ENCODE results near the gene USHBP1.

USHBP1 gene

GRCh38 chr19:17210296-17210695, 54.2 kb downstream of the USHBP1 start:
- Histone ChIP-seq H3K36me3 (ENCODE audit: control insufficient read depth, insufficient read depth, low read length) (peaks cover 25% of the 10 kb centered on the region), H3K4me1 (ENCODE audit: control insufficient read depth, insufficient read depth, low read length) (no peaks in the 10 kb centered on the region)

GRCh38 chr19:17209126-17210036, 55.2 kb downstream of the USHBP1 start:
- H3K4me1 ChIP-seq (ENCODE audit: control insufficient read depth, insufficient read depth, low read length): no peaks in the 10 kb centered on the region
- H3K9me3 ChIP-seq (ENCODE audit: control insufficient read depth, insufficient read depth, low read length): no peaks in the 10 kb centered on the region
- no peak overlapping the region for H3K9ac ChIP-seq (ENCODE audit: low read depth, low read length)
- peaks cover 25% of the 10 kb centered on the region for H3K36me3 ChIP-seq (ENCODE audit: control insufficient read depth, insufficient read depth, low read length)
- H3K27me3 ChIP-seq (ENCODE audit: control insufficient read depth, insufficient read depth, low read length): no peaks in the 10 kb centered on the region
- no peak overlapping the region for H3K4me3 ChIP-seq (ENCODE audit: low read depth, low read length)

More at GRCh38 chr19:17210296-17210695, 54.2 kb downstream of the USHBP1 start:
- H3K4me3 ChIP-seq (ENCODE audit: low read depth, low read length): no peak overlapping the region
- no peak overlapping the region for H3K9ac ChIP-seq (ENCODE audit: low read depth, low read length)
- H3K9me3 ChIP-seq (ENCODE audit: control insufficient read depth, insufficient read depth, low read length): no peaks in the 10 kb centered on the region
- no peaks in the 10 kb centered on the region for H3K27me3 ChIP-seq (ENCODE audit: control insufficient read depth, insufficient read depth, low read length)

DNA sequence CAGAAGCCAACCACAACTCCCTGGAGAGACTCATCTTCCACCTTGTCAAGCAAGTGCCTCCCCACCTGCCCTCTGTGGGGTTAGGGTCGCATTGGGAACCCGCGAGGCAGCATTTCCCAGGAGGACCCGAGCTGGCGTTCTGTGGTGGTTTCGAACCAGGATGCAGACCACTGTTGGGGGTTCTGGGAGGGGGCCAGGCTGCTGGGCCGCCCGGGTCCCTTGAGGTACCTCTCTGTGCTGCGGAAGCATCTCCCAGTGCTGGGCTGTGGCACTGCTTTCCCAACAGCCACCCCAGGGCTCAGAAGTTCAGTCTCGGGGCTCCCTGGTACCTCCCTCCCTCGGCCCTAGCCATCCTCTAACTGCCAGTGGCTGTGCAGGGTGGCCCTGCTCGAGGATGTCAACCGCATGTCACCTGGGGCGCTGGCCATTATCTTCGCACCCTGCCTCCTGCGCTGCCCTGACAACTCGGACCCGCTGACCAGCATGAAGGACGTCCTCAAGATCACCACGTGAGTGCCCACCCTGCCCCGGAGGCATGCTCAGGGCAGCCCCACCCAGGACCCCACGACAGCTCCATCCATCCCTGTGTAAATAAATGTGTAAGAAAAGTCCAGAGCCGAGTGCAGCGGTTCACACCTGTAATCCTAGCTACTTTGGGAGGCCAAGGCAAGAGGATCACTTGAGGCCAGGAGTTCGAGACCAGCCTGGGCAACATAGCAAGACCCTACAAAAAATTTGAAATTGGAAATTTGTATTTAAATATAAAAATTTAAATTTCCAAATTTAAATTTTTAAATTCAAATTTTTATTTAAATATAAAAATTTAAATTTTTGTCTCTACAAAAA, 57.6 kb downstream of the USHBP1 start:
- no peak overlapping the region for H3K9ac ChIP-seq (ENCODE audit: low read depth, low read length)
- H3K9me3 ChIP-seq (ENCODE audit: control insufficient read depth, insufficient read depth, low read length): no peaks in the 10 kb centered on the region
- no peak overlapping the region for H3K4me3 ChIP-seq (ENCODE audit: low read depth, low read length)
- peaks cover 28% of the 10 kb centered on the region for H3K36me3 ChIP-seq (ENCODE audit: control insufficient read depth, insufficient read depth, low read length)
- no peaks in the 10 kb centered on the region for H3K27me3 ChIP-seq (ENCODE audit: control insufficient read depth, insufficient read depth, low read length)
- no peaks in the 10 kb centered on the region for H3K4me1 ChIP-seq (ENCODE audit: control insufficient read depth, insufficient read depth, low read length)

DNA sequence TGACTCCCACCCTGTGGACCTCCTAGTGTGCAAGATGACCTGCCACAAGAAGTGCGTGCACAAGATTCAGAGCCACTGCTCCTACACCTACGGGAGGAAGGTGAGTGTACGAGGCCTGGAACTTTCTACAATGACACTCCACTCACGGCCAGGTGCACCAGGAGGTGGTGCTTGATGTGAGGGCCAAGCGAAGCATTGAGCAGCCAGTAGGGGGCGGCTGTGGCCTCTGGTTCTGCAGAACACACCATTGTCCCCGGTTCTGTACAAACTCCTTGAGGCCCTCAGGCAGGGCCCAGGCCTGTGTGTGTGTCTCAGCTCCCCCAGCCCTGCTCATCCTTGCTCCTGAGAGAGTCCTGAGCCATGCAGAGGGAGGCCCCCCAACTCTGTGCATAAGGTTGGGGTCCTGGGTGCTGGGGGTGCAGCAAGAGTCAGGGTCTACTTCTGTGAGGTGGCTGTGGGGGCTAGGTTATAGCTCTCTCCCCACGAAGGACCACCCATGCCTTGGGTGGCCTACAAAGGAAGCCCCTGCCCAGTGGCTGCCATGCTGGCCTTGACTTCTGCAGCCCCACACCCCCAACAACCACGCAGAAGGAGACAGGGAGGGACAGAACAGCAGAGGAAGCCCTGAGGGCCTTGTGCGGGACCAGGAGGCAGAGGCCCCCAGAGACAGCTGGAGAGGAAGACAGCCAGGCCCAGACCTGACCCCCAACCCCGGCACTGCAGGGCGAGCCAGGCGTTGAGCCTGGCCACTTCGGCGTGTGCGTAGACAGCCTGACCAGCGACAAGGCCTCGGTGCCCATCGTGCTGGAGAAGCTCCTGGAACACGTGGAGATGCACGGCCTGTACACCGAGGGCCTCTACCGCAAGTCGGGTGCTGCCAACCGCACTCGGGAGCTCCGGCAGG, 59.1 kb downstream of the USHBP1 start:
- Histone ChIP-seq H3K9ac (ENCODE audit: low read depth, low read length) (no peak overlapping the region), H3K4me1 (ENCODE audit: control insufficient read depth, insufficient read depth, low read length) (no peaks in the 10 kb centered on the region), H3K36me3 (ENCODE audit: control insufficient read depth, insufficient read depth, low read length) (peaks cover 38% of the 10 kb centered on the region), H3K9me3 (ENCODE audit: control insufficient read depth, insufficient read depth, low read length) (no peaks in the 10 kb centered on the region), H3K27me3 (ENCODE audit: control insufficient read depth, insufficient read depth, low read length) (no peaks in the 10 kb centered on the region), H3K4me3 (ENCODE audit: low read depth, low read length) (no peak overlapping the region)

DNA sequence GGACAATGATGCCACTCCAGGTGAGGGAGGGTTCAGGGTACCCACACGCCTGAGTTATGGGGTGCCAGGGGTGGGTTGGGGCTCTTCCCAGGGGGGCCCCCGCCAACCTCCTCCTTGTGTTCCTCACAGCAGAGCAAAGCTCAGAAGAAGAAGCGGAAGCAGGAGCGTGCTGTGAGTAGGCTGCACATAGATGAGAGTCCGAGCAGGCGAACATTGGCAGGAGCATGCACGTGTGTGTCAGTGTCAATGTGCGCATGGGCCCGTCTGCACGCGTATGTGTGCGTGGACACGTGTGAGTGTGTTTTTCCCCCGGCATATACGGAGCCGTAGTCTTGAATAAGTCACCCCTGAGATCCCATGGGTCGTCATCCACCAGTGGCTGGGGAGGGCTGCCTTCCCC, 61.8 kb downstream of the USHBP1 start:
- H3K9ac ChIP-seq (ENCODE audit: low read depth, low read length): no peak overlapping the region
- peaks cover 38% of the 10 kb centered on the region for H3K36me3 ChIP-seq (ENCODE audit: control insufficient read depth, insufficient read depth, low read length)
- H3K4me1 ChIP-seq (ENCODE audit: control insufficient read depth, insufficient read depth, low read length): no peaks in the 10 kb centered on the region
- H3K27me3 ChIP-seq (ENCODE audit: control insufficient read depth, insufficient read depth, low read length): no peaks in the 10 kb centered on the region
- no peak overlapping the region for H3K4me3 ChIP-seq (ENCODE audit: low read depth, low read length)
- H3K9me3 ChIP-seq (ENCODE audit: control insufficient read depth, insufficient read depth, low read length): no peaks in the 10 kb centered on the region

DNA sequence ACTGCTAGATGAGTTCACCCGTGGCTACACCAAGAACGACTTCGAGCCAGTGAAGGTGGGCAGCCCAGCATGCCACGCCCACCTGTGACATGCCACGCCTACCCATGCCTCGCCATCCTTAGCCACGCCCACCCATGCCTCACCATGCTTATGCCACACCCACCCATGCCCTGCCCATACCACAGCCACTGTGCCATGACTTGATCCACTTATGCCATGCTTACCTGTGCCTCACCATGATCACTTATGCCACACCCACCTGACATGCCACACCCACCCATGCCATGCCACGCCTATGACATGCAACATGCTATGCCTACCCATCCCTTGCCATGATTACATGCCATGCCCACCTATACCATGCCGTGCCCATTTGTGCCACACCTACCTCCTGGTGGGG, 62.3 kb downstream of the USHBP1 start:
- H3K4me1 ChIP-seq (ENCODE audit: control insufficient read depth, insufficient read depth, low read length): no peaks in the 10 kb centered on the region
- H3K9ac ChIP-seq (ENCODE audit: low read depth, low read length): no peak overlapping the region
- H3K4me3 ChIP-seq (ENCODE audit: low read depth, low read length): no peak overlapping the region
- no peaks in the 10 kb centered on the region for H3K9me3 ChIP-seq (ENCODE audit: control insufficient read depth, insufficient read depth, low read length)
- no peaks in the 10 kb centered on the region for H3K27me3 ChIP-seq (ENCODE audit: control insufficient read depth, insufficient read depth, low read length)
- H3K36me3 ChIP-seq (ENCODE audit: control insufficient read depth, insufficient read depth, low read length): peaks cover 40% of the 10 kb centered on the region

GRCh38 chr19:17200408-17201079, 64.0 kb downstream of the USHBP1 start:
- no peaks in the 10 kb centered on the region for H3K27me3 ChIP-seq (ENCODE audit: control insufficient read depth, insufficient read depth, low read length)
- no peak overlapping the region for H3K4me3 ChIP-seq (ENCODE audit: low read depth, low read length)
- H3K4me1 ChIP-seq (ENCODE audit: control insufficient read depth, insufficient read depth, low read length): no peaks in the 10 kb centered on the region
- H3K9me3 ChIP-seq (ENCODE audit: control insufficient read depth, insufficient read depth, low read length): no peaks in the 10 kb centered on the region
- no peak overlapping the region for H3K9ac ChIP-seq (ENCODE audit: low read depth, low read length)
- peaks cover 30% of the 10 kb centered on the region for H3K36me3 ChIP-seq (ENCODE audit: control insufficient read depth, insufficient read depth, low read length)
